HEK293T (cell line): ENCODE results near the gene KERA.

Source experiments
- BHLHE40 ChIP-seq: fragments of 450-650 bp; IDR thresholded peaks from 2 replicates; pipeline ENCODE4 v1.6.1; 2016; ENCODE audit warnings: mild to moderate bottlenecking, moderate library complexity, borderline replicate concordance
- CTBP1 ChIP-seq: fragments of 450-650 bp; IDR thresholded peaks from 2 replicates; pipeline ENCODE4 v1.6.1; 2016; ENCODE audit warnings: borderline replicate concordance
- FOXA1 ChIP-seq: fragments of 450-650 bp; IDR thresholded peaks from 2 replicates; pipeline ENCODE4 v1.6.1; 2016; ENCODE audit warnings: mild to moderate bottlenecking
- NFRKB ChIP-seq: fragments of 450-650 bp; IDR thresholded peaks from 2 replicates; pipeline ENCODE4 v1.6.1; 2016; ENCODE audit warnings: mild to moderate bottlenecking, moderate library complexity
- SP1 ChIP-seq: fragments of 450-650 bp; IDR thresholded peaks from 2 replicates; pipeline ENCODE4 v1.6.1; 2017
- TF ChIP-seq, protein P1 (sequence below): fragments of 450-650 bp; IDR thresholded peaks from 2 replicates; pipeline ENCODE4 v1.6.1; 2016

DNA sequence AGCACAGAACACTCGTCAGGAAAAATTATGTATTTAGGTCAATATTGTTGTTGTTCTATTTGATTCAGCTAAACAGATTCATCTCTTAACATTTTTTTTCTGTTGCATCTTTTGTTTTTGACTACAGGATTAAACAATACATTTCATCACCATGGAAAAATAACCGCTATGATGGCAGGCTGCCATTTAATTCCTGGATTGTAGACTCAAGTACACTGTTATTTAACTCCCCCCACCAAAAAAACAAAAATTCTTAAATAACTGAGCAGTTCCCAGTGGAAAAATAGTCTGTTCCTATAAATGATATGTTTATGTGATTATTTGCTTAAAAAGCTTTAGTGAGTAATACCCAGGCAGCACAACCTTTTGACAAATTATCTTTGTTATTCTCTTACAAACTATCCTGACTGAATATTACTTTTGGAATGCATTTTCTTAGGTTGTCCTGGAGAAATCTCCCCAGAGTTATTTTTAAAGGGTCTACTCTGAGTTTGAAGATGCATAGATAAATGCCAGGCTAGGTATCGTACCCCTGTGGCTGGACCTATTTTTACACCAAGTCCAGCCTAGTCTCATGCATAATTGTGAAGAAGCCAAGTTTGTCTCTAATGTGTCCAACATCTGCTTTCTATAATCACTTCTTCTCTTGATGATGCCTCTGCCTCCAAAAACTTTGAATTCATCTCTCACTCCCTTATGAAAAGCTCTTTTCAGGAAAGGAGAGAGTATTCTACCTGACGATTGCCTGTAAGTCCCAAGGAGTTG lies 3.7 kb downstream of the KERA start:
- TF ChIP-seq BHLHE40, result no peak
- no peak for TF ChIP-seq CTBP1
- no peak for TF ChIP-seq SP1
- TF ChIP-seq FOXA1, result no peak
- TF ChIP-seq, protein P1, sequence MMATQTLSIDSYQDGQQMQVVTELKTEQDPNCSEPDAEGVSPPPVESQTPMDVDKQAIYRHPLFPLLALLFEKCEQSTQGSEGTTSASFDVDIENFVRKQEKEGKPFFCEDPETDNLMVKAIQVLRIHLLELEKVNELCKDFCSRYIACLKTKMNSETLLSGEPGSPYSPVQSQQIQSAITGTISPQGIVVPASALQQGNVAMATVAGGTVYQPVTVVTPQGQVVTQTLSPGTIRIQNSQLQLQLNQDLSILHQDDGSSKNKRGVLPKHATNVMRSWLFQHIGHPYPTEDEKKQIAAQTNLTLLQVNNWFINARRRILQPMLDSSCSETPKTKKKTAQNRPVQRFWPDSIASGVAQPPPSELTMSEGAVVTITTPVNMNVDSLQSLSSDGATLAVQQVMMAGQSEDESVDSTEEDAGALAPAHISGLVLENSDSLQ, result no peak
- no peak for TF ChIP-seq NFRKB
